Measurements from ENCODE around the gene NFU1.

Gene NFU1

GRCh38 chr2:69438580-69438979 lies 1.3 kb upstream of the NFU1 start:
- no peak overlapping the region for H3K27ac ChIP-seq (ENCODE audit: low read depth, low read length)
- H3F3A ChIP-seq (ENCODE audit: insufficient read depth): 0 out of 2 replicates have a peak, but pooled peaks cover 3% of the 10 kb centered on the region
- no peaks in the 10 kb centered on the region for H3K27me3 ChIP-seq (ENCODE audit: low read length)
- H4K20me1 ChIP-seq (ENCODE audit: low read depth, low read length): no peaks in the 10 kb centered on the region
- peak overlapping the region; percentile 100 for H2AFZ ChIP-seq (ENCODE audit: low read depth, low read length, severe bottlenecking)
- TF ChIP-seq EZH2phosphoT487 (conservative IDR thresholded peaks at IDR 0.05; ENCODE audit: low read length) (no peak), CTCF (IDR thresholded peaks at IDR 0.05; ENCODE audit: insufficient read depth, low read length, poor library complexity, severe bottlenecking) (no peak)
- H3K9me2 ChIP-seq (replicated peaks; ENCODE audit: insufficient read depth, low read length): no peaks in the 10 kb centered on the region
- no peaks in the 10 kb centered on the region for H3K36me3 ChIP-seq (ENCODE audit: low read length)
- no peak overlapping the region for H3K4me3 ChIP-seq (ENCODE audit: insufficient read depth, low read length, poor library complexity, severe bottlenecking)
- H3K79me2 ChIP-seq (ENCODE audit: insufficient read depth, low read length): 0 out of 2 replicates have a peak, but pooled peaks cover 7% of the 10 kb centered on the region
- no peaks in the 10 kb centered on the region for H3K9me3 ChIP-seq (ENCODE audit: insufficient read depth, low read length)
- no peak overlapping the region for H3K9ac ChIP-seq (ENCODE audit: low read length)
- H3K4me2 ChIP-seq (ENCODE audit: low read depth, low read length, poor library complexity, severe bottlenecking): no peak overlapping the region

- Histone ChIP-seq H3K27ac (ENCODE audit: low read depth, low read length) (peak overlapping the region; percentile 2; the same call in 1 of the 2 replicates), H4K20me1 (ENCODE audit: low read depth, low read length) (no peaks in the 10 kb centered on the region), H3K9me2 (replicated peaks; ENCODE audit: insufficient read depth, low read length) (no peaks in the 10 kb centered on the region), H3K27me3 (ENCODE audit: low read length) (no peaks in the 10 kb centered on the region), H3F3A (ENCODE audit: insufficient read depth) (0 out of 2 replicates have a peak, but pooled peaks cover 3% of the 10 kb centered on the region), H2AFZ (ENCODE audit: low read depth, low read length, severe bottlenecking) (peak overlapping the region; percentile 100), H3K36me3 (ENCODE audit: low read length) (no peaks in the 10 kb centered on the region), H3K79me2 (ENCODE audit: insufficient read depth, low read length) (0 out of 2 replicates have a peak, but pooled peaks cover 7% of the 10 kb centered on the region), H3K9me3 (ENCODE audit: insufficient read depth, low read length) (no peaks in the 10 kb centered on the region), H3K9ac (ENCODE audit: low read length) (peak overlapping the region; percentile 82), H3K4me2 (ENCODE audit: low read depth, low read length, poor library complexity, severe bottlenecking) (peak overlapping the region; percentile 79), H3K4me3 (ENCODE audit: insufficient read depth, low read length, poor library complexity, severe bottlenecking) (peak overlapping the region; percentile 71)
- no peak for TF ChIP-seq EZH2phosphoT487 (conservative IDR thresholded peaks at IDR 0.05; ENCODE audit: low read length)
- TF ChIP-seq CTCF (IDR thresholded peaks at IDR 0.05; ENCODE audit: insufficient read depth, low read length, poor library complexity, severe bottlenecking): no peak
Observed at GRCh38 chr2:69437751-69438154, 518 bp upstream of the NFU1 start.

GRCh38 chr2:69436596-69436937 lies 668 bp downstream of the NFU1 start:
- Histone ChIP-seq H3K36me3 (ENCODE audit: low read length) (no peaks in the 10 kb centered on the region), H3K9me3 (ENCODE audit: insufficient read depth, low read length) (no peaks in the 10 kb centered on the region), H3F3A (ENCODE audit: insufficient read depth) (0 out of 2 replicates have a peak, but pooled peaks cover 3% of the 10 kb centered on the region), H3K9me2 (replicated peaks; ENCODE audit: insufficient read depth, low read length) (no peaks in the 10 kb centered on the region), H4K20me1 (ENCODE audit: low read depth, low read length) (no peaks in the 10 kb centered on the region), H3K27me3 (ENCODE audit: low read length) (no peaks in the 10 kb centered on the region), H3K79me2 (ENCODE audit: insufficient read depth, low read length) (0 out of 2 replicates have a peak, but pooled peaks cover 7% of the 10 kb centered on the region), H3K4me3 (ENCODE audit: insufficient read depth, low read length, poor library complexity, severe bottlenecking) (peak overlapping the region; percentile 71), H2AFZ (ENCODE audit: low read depth, low read length, severe bottlenecking) (peak overlapping the region; percentile 100), H3K4me2 (ENCODE audit: low read depth, low read length, poor library complexity, severe bottlenecking) (peak overlapping the region; percentile 79), H3K9ac (ENCODE audit: low read length) (peak overlapping the region; percentile 82), H3K27ac (ENCODE audit: low read depth, low read length) (peak overlapping the region; percentile 70)
- TF ChIP-seq EZH2phosphoT487 (conservative IDR thresholded peaks at IDR 0.05; ENCODE audit: low read length): no peak
- TF ChIP-seq CTCF (IDR thresholded peaks at IDR 0.05; ENCODE audit: insufficient read depth, low read length, poor library complexity, severe bottlenecking): no peak

All from SU-DHL-6 (cell line).